Measurements from ENCODE around the gene SMAD5. TPM values are rescaled to one million over a fixed set of nuclear protein-coding genes. Genes with fewer than 3 reads are reported as not detected.

Gene SMAD5
- total RNA-seq, 2 donors from 2014 or later = 21.1 to 21.7 TPM

GRCh38 chr5:136222580-136223235 lies 90.1 kb downstream of the SMAD5 start:
- Mint-ChIP-seq H3K9me3 (peaks cover 8% of the 10 kb centered on the region), H3K4me1 (no peaks in the 10 kb centered on the region), H3K36me3 (ENCODE audit: low read depth) (no peaks in the 10 kb centered on the region), H3K4me3 (no peak overlapping the region), H3K27me3 (peaks cover 13% of the 10 kb centered on the region), H3K27ac (no peak overlapping the region)
- ATAC-seq (replicated peaks) = no peak

DNA sequence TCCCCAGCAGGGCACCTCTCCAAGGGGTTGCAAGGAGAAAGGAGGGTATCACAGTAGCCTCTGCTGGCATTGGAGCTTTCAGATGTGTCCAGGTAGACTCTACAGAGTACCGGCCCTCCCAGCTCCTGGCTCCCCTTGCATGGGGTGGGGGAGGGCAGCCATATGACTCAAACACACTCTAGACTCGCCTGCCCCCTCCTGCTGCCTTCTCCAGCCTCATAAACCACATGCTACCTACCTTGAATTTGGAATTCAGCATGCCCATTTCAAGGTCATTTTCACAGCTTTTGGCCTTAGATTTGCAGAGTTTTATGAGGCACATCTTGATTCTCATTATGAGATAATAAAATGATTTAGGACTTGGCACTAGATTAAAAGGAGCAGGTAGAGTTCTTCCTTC lies 93.2 kb downstream of the SMAD5 start:
- Mint-ChIP-seq H3K36me3 (ENCODE audit: low read depth) (no peaks in the 10 kb centered on the region), H3K9me3 (peaks cover 5% of the 10 kb centered on the region), H3K27me3 (peaks cover 20% of the 10 kb centered on the region), H3K4me3 (no peak overlapping the region), H3K27ac (no peak overlapping the region), H3K4me1 (no peaks in the 10 kb centered on the region)
- ATAC-seq (replicated peaks) = no peak

DNA sequence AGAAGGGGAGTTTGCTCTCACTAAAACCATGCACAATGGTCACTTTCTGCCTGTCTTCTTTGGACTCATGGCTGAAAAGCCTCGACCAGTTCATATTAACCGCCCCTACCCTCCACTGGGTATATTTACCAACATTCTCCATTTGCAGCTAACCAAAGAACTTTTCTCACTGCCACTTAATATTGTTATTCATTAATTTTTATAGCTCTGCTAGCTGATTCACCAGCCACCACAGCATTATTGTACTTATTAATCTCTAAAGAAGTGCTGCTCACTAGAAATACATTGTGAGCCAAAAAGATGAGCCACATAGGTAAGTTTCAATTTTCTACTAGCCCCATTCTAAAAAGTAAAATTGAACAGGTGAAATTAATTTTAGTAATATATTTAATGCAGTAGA lies 93.8 kb downstream of the SMAD5 start:
- Mint-ChIP-seq H3K4me1 (no peaks in the 10 kb centered on the region), H3K27me3 (peaks cover 17% of the 10 kb centered on the region), H3K9me3 (peaks cover 2% of the 10 kb centered on the region), H3K36me3 (ENCODE audit: low read depth) (no peaks in the 10 kb centered on the region), H3K27ac (no peak overlapping the region), H3K4me3 (no peak overlapping the region)
- no peak for ATAC-seq (replicated peaks)

- H3K27ac Mint-ChIP-seq = no peak overlapping the region
- H3K4me3 Mint-ChIP-seq = no peak overlapping the region
- no peaks in the 10 kb centered on the region for H3K4me1 Mint-ChIP-seq
Observed at GRCh38 chr5:136228136-136228757, 95.6 kb downstream of the SMAD5 start.

GRCh38 chr5:136230176-136230575 lies 97.5 kb downstream of the SMAD5 start:
- Mint-ChIP-seq H3K9me3 (no peaks in the 10 kb centered on the region), H3K4me3 (no peak overlapping the region), H3K27ac (no peak overlapping the region), H3K36me3 (ENCODE audit: low read depth) (no peaks in the 10 kb centered on the region), H3K4me1 (no peaks in the 10 kb centered on the region), H3K27me3 (peaks cover 11% of the 10 kb centered on the region)
- ATAC-seq (replicated peaks) = no peak

More at GRCh38 chr5:136228136-136228757, 95.6 kb downstream of the SMAD5 start:
- H3K36me3 Mint-ChIP-seq (ENCODE audit: low read depth) = no peaks in the 10 kb centered on the region
- H3K27me3 Mint-ChIP-seq = peaks cover 17% of the 10 kb centered on the region
- H3K9me3 Mint-ChIP-seq = no peaks in the 10 kb centered on the region
- no peak for ATAC-seq (replicated peaks)

DNA sequence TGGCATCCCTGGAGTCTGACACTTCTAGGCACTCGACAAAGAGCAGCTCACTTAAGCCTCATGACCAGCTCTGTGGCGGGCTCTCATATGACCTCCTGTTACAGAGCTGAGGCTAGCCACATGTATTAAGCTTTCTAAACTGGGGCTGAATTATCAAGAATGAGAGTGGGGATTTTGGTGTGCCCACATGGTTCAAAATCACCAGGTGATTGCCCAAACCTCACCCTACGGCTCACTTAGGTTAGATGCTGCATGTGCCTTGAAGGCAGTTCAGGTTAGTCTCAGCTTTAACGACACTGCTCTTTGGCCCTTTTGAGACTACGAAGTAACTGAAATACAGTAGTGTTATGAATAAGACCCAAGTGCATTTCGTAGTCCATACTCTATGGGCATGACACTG lies 99.7 kb downstream of the SMAD5 start:
- H3K36me3 Mint-ChIP-seq (ENCODE audit: low read depth) = no peaks in the 10 kb centered on the region
- H3K27ac Mint-ChIP-seq = no peak overlapping the region
- ATAC-seq (replicated peaks) = no peak
- no peak overlapping the region for H3K4me3 Mint-ChIP-seq
- H3K27me3 Mint-ChIP-seq = peaks cover 7% of the 10 kb centered on the region
- H3K9me3 Mint-ChIP-seq = no peaks in the 10 kb centered on the region
- no peaks in the 10 kb centered on the region for H3K4me1 Mint-ChIP-seq

Other genes starting within 250 kb of the SMAD5 start
- 10 to 100 TPM; 10.2 to 29.3 TPM for gene IL9, start 237.0 kb upstream of the SMAD5 start, total RNA-seq
- not detected for gene LECT2, start 177.9 kb upstream of the SMAD5 start, total RNA-seq
- under 1 TPM in 1 of 2 donors, not detected in 1; 0.78 TPM for gene TGFBI, start 103.9 kb upstream of the SMAD5 start, total RNA-seq
- not detected for gene SMIM32, start 60.3 kb downstream of the SMAD5 start, total RNA-seq
- not detected for gene TRPC7, start 232.7 kb downstream of the SMAD5 start, total RNA-seq

Measured in activated T-helper 17 cell treated with anti-CD3 and anti-CD28 coated beads, Interleukin-2, amount 50 U/mL, for 72 hours (primary cell).